GM23338 (cell line): Measurements from ENCODE around the gene HMCN2. TPM values are rescaled to one million over a fixed set of nuclear protein-coding genes. Genes with fewer than 3 reads are reported as not detected.

Experiments
- ATAC-seq: fragments of 200-7000 bp; cut with Tn5 transposase; 3 replicates; pipeline ENCODE4 v1.9.1; 2020
- DNase-seq: peaks from one replicate; pipeline ENCODE4 v3.0.0-alpha.2; 2015; ENCODE audit warnings: low spot score
- H2AFZ ChIP-seq: fragments of 200-600 bp; sonication (generic); 2 replicates; pipeline ENCODE4 v1.8.0; 2016; ENCODE audit warnings: antibody characterized with exemption, mild to moderate bottlenecking, moderate library complexity
- H3F3A ChIP-seq: fragments of 200-600 bp; sonication (generic); replicated peaks from 2 replicates; pipeline ENCODE4 v1.8.0; 2017; ENCODE audit warnings: antibody characterized with exemption, mixed run types, low read depth
- H3K27ac ChIP-seq: fragments of 200-600 bp; sonication (generic); 2 replicates; pipeline ENCODE4 v1.6.1; 2016; ENCODE audit warnings: low read depth
- H3K27me3 ChIP-seq: fragments of 200-600 bp; sonication (generic); 2 replicates; pipeline ENCODE4 v1.8.0; 2016; ENCODE audit warnings: mild to moderate bottlenecking, mixed run types, moderate library complexity; ENCODE audit not compliant: insufficient read depth
- H3K36me3 ChIP-seq: fragments of 200-600 bp; sonication (generic); 2 replicates; pipeline ENCODE4 v1.8.0; 2016; ENCODE audit warnings: mild to moderate bottlenecking; ENCODE audit not compliant: insufficient read depth
- H3K4me1 ChIP-seq: fragments of 200-600 bp; sonication (generic); 2 replicates; pipeline ENCODE4 v1.8.0; 2016; ENCODE audit warnings: mild to moderate bottlenecking, moderate library complexity; ENCODE audit not compliant: insufficient read depth
- H3K4me2 ChIP-seq: fragments of 200-600 bp; sonication (generic); 2 replicates; pipeline ENCODE4 v1.7.1; 2017; ENCODE audit warnings: mixed run types
- H3K4me3 ChIP-seq: fragments of 200-600 bp; sonication (generic); 2 replicates; pipeline ENCODE4 v1.6.1; 2016; ENCODE audit warnings: mixed run types
- H3K79me2 ChIP-seq: fragments of 200-600 bp; sonication (generic); replicated peaks from 2 replicates; pipeline ENCODE4 v1.8.0; 2017; ENCODE audit warnings: mild to moderate bottlenecking; ENCODE audit not compliant: insufficient read depth
- H3K9me2 ChIP-seq: fragments of 200-600 bp; sonication (generic); 2 replicates; pipeline ENCODE4 v1.8.0; 2017; ENCODE audit not compliant: insufficient read depth
- H4K20me1 ChIP-seq: fragments of 200-600 bp; sonication (generic); replicated peaks from 2 replicates; pipeline ENCODE4 v1.8.0; 2017; ENCODE audit warnings: mild to moderate bottlenecking; ENCODE audit not compliant: insufficient read depth
- H3K27ac Mint-ChIP-seq: 2 replicates; pipeline ENCODE4 v1.8.0; 2020; ENCODE audit warnings: inconsistent platforms, mild to moderate bottlenecking, moderate library complexity, mixed read lengths
- H3K27me3 Mint-ChIP-seq: 3 replicates; pipeline ENCODE4 v1.8.0; 2022; ENCODE audit warnings: low read depth, mild to moderate bottlenecking, moderate library complexity, mixed read lengths, inconsistent platforms; ENCODE audit not compliant: insufficient read depth, poor library complexity
- H3K36me3 Mint-ChIP-seq: 3 replicates; pipeline ENCODE4 v1.8.0; 2021; ENCODE audit warnings: low read depth, mild to moderate bottlenecking, inconsistent platforms, moderate library complexity, mixed read lengths
- H3K4me1 Mint-ChIP-seq: 3 replicates; pipeline ENCODE4 v1.8.0; 2020; ENCODE audit warnings: mild to moderate bottlenecking, inconsistent platforms, mixed read lengths
- H3K4me3 Mint-ChIP-seq: 3 replicates; pipeline ENCODE4 v1.8.0; 2021; ENCODE audit warnings: moderate library complexity, mild to moderate bottlenecking, inconsistent platforms, mixed read lengths
- H3K9me3 Mint-ChIP-seq: 3 replicates; pipeline ENCODE4 v1.8.0; 2020; ENCODE audit warnings: moderate library complexity, mild to moderate bottlenecking, inconsistent platforms, mixed read lengths
- CREB1 ChIP-seq: fragments of 250-450 bp; sonication (Bioruptor Pico); IDR thresholded peaks from 2 replicates; pipeline ENCODE4 v1.5.0; 2020; ENCODE audit warnings: low read depth, mild to moderate bottlenecking, moderate library complexity
- CTCF ChIP-seq, 2 experiments: fragments of 200-600 bp in 1 of 2; sonication (generic) in 1 of 2; conservative IDR thresholded peaks; 2 replicates each; pipeline versions ENCODE4 v1.5.1 to v1.6.1; 2016 to 2017; ENCODE audit warnings: antibody characterized with exemption in 2 of 2, low read depth in 2 of 2, mild to moderate bottlenecking in 2 of 2, moderate library complexity in 1 of 2
- ETS1 ChIP-seq: IDR thresholded peaks from 2 replicates; pipeline ENCODE4 v1.6.1; 2016; ENCODE audit warnings: antibody characterized with exemption
- EZH2 ChIP-seq: fragments of 200-600 bp; sonication (generic); IDR thresholded peaks from one replicate; pipeline ENCODE4 v1.8.0; 2017; ENCODE audit warnings: antibody characterized with exemption, mild to moderate bottlenecking, low read depth; ENCODE audit not compliant: unreplicated experiment
- EZH2phosphoT487 ChIP-seq: fragments of 200-600 bp; sonication (generic); IDR thresholded peaks from one replicate; pipeline ENCODE4 v1.8.1; 2018; ENCODE audit warnings: antibody characterized with exemption; ENCODE audit not compliant: unreplicated experiment
- JUNB ChIP-seq: IDR thresholded peaks from one replicate; pipeline ENCODE4 v1.6.1; 2016; ENCODE audit warnings: antibody characterized with exemption; ENCODE audit not compliant: unreplicated experiment
- NANOG ChIP-seq: IDR thresholded peaks from 2 replicates; pipeline ENCODE4 v1.6.1; 2016; ENCODE audit warnings: antibody characterized with exemption, borderline replicate concordance
- POLR2AphosphoS5 ChIP-seq: IDR thresholded peaks from 2 replicates; pipeline ENCODE4 v1.6.1; 2016; ENCODE audit warnings: antibody characterized with exemption, low read depth
- STAT1 ChIP-seq: IDR thresholded peaks from one replicate; pipeline ENCODE4 v1.6.1; 2016; ENCODE audit warnings: antibody characterized with exemption; ENCODE audit not compliant: unreplicated experiment
- ZNF114 ChIP-seq: fragments of 250-450 bp; sonication (Bioruptor Pico); IDR thresholded peaks from 2 replicates; pipeline ENCODE4 v1.5.0; 2020; ENCODE audit warnings: mild to moderate bottlenecking, moderate library complexity
- ZNF331 ChIP-seq: fragments of 250-450 bp; sonication (Bioruptor Pico); IDR thresholded peaks from 2 replicates; pipeline ENCODE4 v1.5.0; 2020; ENCODE audit warnings: low read depth, mild to moderate bottlenecking, moderate library complexity
- polyA plus RNA-seq: library from polyadenylated mRNA; unstranded; fragments of >200 nt; fragmentation: Nextera tagmentation; extraction: Ambion mirVana; gene quantifications from 2 replicates; pipeline ENCODE4 v1.2.1, GENCODE V29; 2016
- total RNA-seq: library from RNA; depleted of rRNA; stranded (reverse); fragments of >200 nt; shearing (Covaris generic); gene quantifications from 2 replicates; pipeline ENCODE4 v1.2.3, GENCODE V29; 2014
- TF ChIP-seq, protein P1 (sequence below): fragments of 250-450 bp; sonication (Bioruptor Pico); IDR thresholded peaks from 2 replicates; pipeline ENCODE4 v1.5.0; 2020; ENCODE audit warnings: mild to moderate bottlenecking, moderate library complexity
- TF ChIP-seq, protein P2 (sequence below): IDR thresholded peaks from one replicate; pipeline ENCODE4 v1.6.1; 2018; ENCODE audit warnings: antibody characterized with exemption; ENCODE audit not compliant: unreplicated experiment

The HMCN2 gene
- total and polyA plus RNA-seq, 2 experiments from 2014 or later = 1.3 to 4.7 TPM

DNA sequence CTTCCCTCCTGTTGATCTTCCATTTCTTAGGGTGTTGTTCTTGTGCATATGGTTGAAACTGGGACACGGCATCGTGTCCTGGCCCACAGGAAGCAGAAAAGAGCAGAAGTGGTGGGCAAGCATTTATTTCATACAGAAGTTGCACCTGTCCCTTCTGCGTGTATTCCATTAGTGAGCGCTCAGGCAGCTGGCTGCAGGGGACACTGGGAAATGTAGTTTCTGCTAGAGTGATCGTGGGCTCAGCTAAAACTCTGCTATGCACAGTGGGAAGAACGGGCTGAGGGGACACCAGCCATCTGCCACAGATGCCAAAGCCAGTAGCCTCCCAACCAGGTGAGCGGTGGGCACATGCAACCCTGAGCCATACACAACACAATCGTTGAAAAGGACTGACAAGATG lies 121.8 kb downstream of the HMCN2 start:
- H3K4me3 Mint-ChIP-seq = no peak overlapping the region
- no peaks in the 10 kb centered on the region for H3K9me3 Mint-ChIP-seq
- Histone ChIP-seq H3K36me3 (no peaks in the 10 kb centered on the region), H4K20me1 (no peaks in the 10 kb centered on the region), H3K79me2 (no peaks in the 10 kb centered on the region), H3K27ac (no peak overlapping the region), H3F3A (no peaks in the 10 kb centered on the region), H3K4me1 (no peaks in the 10 kb centered on the region), H3K9me2 (no peaks in the 10 kb centered on the region), H3K4me2 (no peak overlapping the region), H2AFZ (no peak overlapping the region), H3K27me3 (no peaks in the 10 kb centered on the region), H3K4me3 (no peak overlapping the region)
- 0 out of 2 replicates have a peak overlapping the region, but pooled peaks have one; percentile 29 for H3K27ac Mint-ChIP-seq
- H3K4me1 Mint-ChIP-seq = peaks cover 9% of the 10 kb centered on the region; the same call in 1 of the 3 replicates
- ATAC-seq (no peak), DNase-seq (no peak)
- no peak for TF ChIP-seq EZH2
- TF ChIP-seq, protein P1, sequence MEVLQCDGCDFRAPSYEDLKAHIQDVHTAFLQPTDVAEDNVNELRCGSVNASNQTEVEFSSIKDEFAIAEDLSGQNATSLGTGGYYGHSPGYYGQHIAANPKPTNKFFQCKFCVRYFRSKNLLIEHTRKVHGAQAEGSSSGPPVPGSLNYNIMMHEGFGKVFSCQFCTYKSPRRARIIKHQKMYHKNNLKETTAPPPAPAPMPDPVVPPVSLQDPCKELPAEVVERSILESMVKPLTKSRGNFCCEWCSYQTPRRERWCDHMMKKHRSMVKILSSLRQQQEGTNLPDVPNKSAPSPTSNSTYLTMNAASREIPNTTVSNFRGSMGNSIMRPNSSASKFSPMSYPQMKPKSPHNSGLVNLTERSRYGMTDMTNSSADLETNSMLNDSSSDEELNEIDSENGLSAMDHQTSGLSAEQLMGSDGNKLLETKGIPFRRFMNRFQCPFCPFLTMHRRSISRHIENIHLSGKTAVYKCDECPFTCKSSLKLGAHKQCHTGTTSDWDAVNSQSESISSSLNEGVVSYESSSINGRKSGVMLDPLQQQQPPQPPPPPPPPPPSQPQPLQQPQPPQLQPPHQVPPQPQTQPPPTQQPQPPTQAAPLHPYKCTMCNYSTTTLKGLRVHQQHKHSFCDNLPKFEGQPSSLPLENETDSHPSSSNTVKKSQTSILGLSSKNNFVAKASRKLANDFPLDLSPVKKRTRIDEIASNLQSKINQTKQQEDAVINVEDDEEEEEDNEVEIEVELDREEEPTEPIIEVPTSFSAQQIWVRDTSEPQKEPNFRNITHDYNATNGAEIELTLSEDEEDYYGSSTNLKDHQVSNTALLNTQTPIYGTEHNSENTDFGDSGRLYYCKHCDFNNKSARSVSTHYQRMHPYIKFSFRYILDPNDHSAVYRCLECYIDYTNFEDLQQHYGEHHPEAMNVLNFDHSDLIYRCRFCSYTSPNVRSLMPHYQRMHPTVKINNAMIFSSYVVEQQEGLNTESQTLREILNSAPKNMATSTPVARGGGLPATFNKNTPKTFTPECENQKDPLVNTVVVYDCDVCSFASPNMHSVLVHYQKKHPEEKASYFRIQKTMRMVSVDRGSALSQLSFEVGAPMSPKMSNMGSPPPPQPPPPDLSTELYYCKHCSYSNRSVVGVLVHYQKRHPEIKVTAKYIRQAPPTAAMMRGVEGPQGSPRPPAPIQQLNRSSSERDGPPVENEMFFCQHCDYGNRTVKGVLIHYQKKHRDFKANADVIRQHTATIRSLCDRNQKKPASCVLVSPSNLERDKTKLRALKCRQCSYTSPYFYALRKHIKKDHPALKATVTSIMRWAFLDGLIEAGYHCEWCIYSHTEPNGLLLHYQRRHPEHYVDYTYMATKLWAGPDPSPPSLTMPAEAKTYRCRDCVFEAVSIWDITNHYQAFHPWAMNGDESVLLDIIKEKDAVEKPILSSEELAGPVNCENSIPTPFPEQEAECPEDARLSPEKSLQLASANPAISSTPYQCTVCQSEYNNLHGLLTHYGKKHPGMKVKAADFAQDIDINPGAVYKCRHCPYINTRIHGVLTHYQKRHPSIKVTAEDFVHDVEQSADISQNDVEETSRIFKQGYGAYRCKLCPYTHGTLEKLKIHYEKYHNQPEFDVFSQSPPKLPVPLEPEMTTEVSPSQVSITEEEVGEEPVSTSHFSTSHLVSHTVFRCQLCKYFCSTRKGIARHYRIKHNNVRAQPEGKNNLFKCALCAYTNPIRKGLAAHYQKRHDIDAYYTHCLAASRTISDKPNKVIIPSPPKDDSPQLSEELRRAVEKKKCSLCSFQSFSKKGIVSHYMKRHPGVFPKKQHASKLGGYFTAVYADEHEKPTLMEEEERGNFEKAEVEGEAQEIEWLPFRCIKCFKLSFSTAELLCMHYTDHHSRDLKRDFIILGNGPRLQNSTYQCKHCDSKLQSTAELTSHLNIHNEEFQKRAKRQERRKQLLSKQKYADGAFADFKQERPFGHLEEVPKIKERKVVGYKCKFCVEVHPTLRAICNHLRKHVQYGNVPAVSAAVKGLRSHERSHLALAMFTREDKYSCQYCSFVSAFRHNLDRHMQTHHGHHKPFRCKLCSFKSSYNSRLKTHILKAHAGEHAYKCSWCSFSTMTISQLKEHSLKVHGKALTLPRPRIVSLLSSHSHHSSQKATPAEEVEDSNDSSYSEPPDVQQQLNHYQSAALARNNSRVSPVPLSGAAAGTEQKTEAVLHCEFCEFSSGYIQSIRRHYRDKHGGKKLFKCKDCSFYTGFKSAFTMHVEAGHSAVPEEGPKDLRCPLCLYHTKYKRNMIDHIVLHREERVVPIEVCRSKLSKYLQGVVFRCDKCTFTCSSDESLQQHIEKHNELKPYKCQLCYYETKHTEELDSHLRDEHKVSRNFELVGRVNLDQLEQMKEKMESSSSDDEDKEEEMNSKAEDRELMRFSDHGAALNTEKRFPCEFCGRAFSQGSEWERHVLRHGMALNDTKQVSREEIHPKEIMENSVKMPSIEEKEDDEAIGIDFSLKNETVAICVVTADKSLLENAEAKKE (CRISPR knock-in tag) = no peak
- no peak for TF ChIP-seq STAT1
- no peak for TF ChIP-seq NANOG
- no peak for TF ChIP-seq EZH2phosphoT487
- TF ChIP-seq ZNF114 (CRISPR knock-in tag) = no peak
- TF ChIP-seq CREB1 (CRISPR knock-in tag) = no peak
- TF ChIP-seq, protein P2, sequence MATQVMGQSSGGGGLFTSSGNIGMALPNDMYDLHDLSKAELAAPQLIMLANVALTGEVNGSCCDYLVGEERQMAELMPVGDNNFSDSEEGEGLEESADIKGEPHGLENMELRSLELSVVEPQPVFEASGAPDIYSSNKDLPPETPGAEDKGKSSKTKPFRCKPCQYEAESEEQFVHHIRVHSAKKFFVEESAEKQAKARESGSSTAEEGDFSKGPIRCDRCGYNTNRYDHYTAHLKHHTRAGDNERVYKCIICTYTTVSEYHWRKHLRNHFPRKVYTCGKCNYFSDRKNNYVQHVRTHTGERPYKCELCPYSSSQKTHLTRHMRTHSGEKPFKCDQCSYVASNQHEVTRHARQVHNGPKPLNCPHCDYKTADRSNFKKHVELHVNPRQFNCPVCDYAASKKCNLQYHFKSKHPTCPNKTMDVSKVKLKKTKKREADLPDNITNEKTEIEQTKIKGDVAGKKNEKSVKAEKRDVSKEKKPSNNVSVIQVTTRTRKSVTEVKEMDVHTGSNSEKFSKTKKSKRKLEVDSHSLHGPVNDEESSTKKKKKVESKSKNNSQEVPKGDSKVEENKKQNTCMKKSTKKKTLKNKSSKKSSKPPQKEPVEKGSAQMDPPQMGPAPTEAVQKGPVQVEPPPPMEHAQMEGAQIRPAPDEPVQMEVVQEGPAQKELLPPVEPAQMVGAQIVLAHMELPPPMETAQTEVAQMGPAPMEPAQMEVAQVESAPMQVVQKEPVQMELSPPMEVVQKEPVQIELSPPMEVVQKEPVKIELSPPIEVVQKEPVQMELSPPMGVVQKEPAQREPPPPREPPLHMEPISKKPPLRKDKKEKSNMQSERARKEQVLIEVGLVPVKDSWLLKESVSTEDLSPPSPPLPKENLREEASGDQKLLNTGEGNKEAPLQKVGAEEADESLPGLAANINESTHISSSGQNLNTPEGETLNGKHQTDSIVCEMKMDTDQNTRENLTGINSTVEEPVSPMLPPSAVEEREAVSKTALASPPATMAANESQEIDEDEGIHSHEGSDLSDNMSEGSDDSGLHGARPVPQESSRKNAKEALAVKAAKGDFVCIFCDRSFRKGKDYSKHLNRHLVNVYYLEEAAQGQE = no peak
- TF ChIP-seq CTCF (conservative IDR thresholded peaks at IDR 0.05; ENCODE audit: low read depth in 2 of 2) = no peak
- TF ChIP-seq ETS1 = no peak
- TF ChIP-seq ZNF331 (CRISPR knock-in tag) = no peak
- TF ChIP-seq POLR2AphosphoS5 = no peak
- no peak for TF ChIP-seq JUNB
- peaks cover 8% of the 10 kb centered on the region for H3K27me3 Mint-ChIP-seq
- peaks cover 8% of the 10 kb centered on the region; the same call in 2 of the 3 replicates for H3K36me3 Mint-ChIP-seq
